ENCODE data around the gene UNC45A.

Gene UNC45A

GRCh38 chr15:90945091-90945490 lies 10.0 kb downstream of the UNC45A start:
- DNase-seq (ENCODE audit: low spot score), result no peak
- FAIRE-seq, result no peak

GRCh38 chr15:90946538-90946937 lies 11.5 kb downstream of the UNC45A start:
- no peak for DNase-seq (ENCODE audit: low spot score)

GRCh38 chr15:90946941-90947576 lies 12.0 kb downstream of the UNC45A start:
- FAIRE-seq, result no peak
- no peak for DNase-seq (ENCODE audit: low spot score)

More at GRCh38 chr15:90946538-90946937, 11.5 kb downstream of the UNC45A start:
- no peak for FAIRE-seq

GRCh38 chr15:90947577-90948357 lies 12.7 kb downstream of the UNC45A start:
- FAIRE-seq (no peak), DNase-seq (ENCODE audit: low spot score) (no peak)

- FAIRE-seq, result no peak
These were observed 13.4 kb downstream of the UNC45A start for GRCh38 chr15:90948506-90948905.

GRCh38 chr15:90949979-90950675 lies 15.0 kb downstream of the UNC45A start:
- no peak for FAIRE-seq
- no peak for DNase-seq (ENCODE audit: low spot score)

More at GRCh38 chr15:90948506-90948905, 13.4 kb downstream of the UNC45A start:
- DNase-seq (ENCODE audit: low spot score), result no peak

GRCh38 chr15:90950676-90951075 lies 15.6 kb downstream of the UNC45A start:
- no peak for FAIRE-seq
- DNase-seq (ENCODE audit: low spot score), result no peak

- DNase-seq (ENCODE audit: low spot score) (no peak), FAIRE-seq (no peak)
These were observed 18.0 kb downstream of the UNC45A start for GRCh38 chr15:90952901-90953677.

- FAIRE-seq, result no peak
These were observed 19.0 kb downstream of the UNC45A start for GRCh38 chr15:90953947-90954711.

GRCh38 chr15:90954712-90955623 lies 19.9 kb downstream of the UNC45A start, which contains the start of gene RCCD1:
Gene RCCD1, plus strand, starts transcription at chr15:90954884. Its CDS starts 1,851 bp downstream, at chr15:90956735.
- FAIRE-seq (no peak), DNase-seq (ENCODE audit: low spot score) (peak; percentile 81)

More at GRCh38 chr15:90953947-90954711, 19.0 kb downstream of the UNC45A start:
- no peak for DNase-seq (ENCODE audit: low spot score)

- DNase-seq (ENCODE audit: low spot score) (no peak), FAIRE-seq (no peak)
These were observed 20.7 kb downstream of the UNC45A start for GRCh38 chr15:90955624-90956273.

- no peak for FAIRE-seq
These were observed 21.4 kb downstream of the UNC45A start for GRCh38 chr15:90956274-90957030.

GRCh38 chr15:90957031-90957790 lies 22.1 kb downstream of the UNC45A start:
- FAIRE-seq, result no peak
- no peak for DNase-seq (ENCODE audit: low spot score)

More at GRCh38 chr15:90956274-90957030, 21.4 kb downstream of the UNC45A start:
- DNase-seq (ENCODE audit: low spot score), result peak; percentile 35

- FAIRE-seq, result no peak
These were observed 22.7 kb downstream of the UNC45A start for GRCh38 chr15:90957791-90958190.

GRCh38 chr15:90959028-90959595 lies 24.0 kb downstream of the UNC45A start:
- FAIRE-seq, result no peak
- DNase-seq (ENCODE audit: low spot score), result no peak

More at GRCh38 chr15:90957791-90958190, 22.7 kb downstream of the UNC45A start:
- DNase-seq (ENCODE audit: low spot score), result no peak

GRCh38 chr15:90959894-90960293 lies 24.8 kb downstream of the UNC45A start:
- FAIRE-seq (no peak), DNase-seq (ENCODE audit: low spot score) (no peak)
